Progenitor cell of endocrine pancreas (in vitro differentiated cells): Measurements from ENCODE around the gene TIMM13. TPM values are rescaled to one million over a fixed set of nuclear protein-coding genes. Genes with fewer than 3 reads are reported as not detected.

Source experiments
- DNase-seq: peaks from one replicate; pipeline ENCODE4 v3.0.0; 2021; ENCODE audit warnings: low spot score; ENCODE audit not compliant: unreplicated experiment
- H3K27ac Mint-ChIP-seq: 2 replicates; pipeline ENCODE4 v1.8.0; 2021; ENCODE audit warnings: mild to moderate bottlenecking, moderate library complexity, mixed read lengths
- H3K27me3 Mint-ChIP-seq: 2 replicates; pipeline ENCODE4 v1.8.0; 2021; ENCODE audit warnings: mixed read lengths
- H3K36me3 Mint-ChIP-seq: 2 replicates; pipeline ENCODE4 v1.8.0; 2022; ENCODE audit warnings: mixed read lengths; ENCODE audit not compliant: insufficient read depth
- H3K4me1 Mint-ChIP-seq: 2 replicates; pipeline ENCODE4 v1.8.0; 2021; ENCODE audit warnings: low read depth, mixed read lengths
- H3K4me3 Mint-ChIP-seq: 2 replicates; pipeline ENCODE4 v1.8.0; 2021; ENCODE audit warnings: low read depth, mild to moderate bottlenecking, moderate library complexity, mixed read lengths
- H3K9me3 Mint-ChIP-seq: 2 replicates; pipeline ENCODE4 v1.8.0; 2021; ENCODE audit warnings: low read depth, mixed read lengths
- CTCF ChIP-seq: fragments of 200-600 bp; sonication (generic); IDR thresholded peaks from one replicate; pipeline ENCODE4 v1.5.0; 2021; ENCODE audit warnings: antibody characterized with exemption, mild to moderate bottlenecking; ENCODE audit not compliant: unreplicated experiment
- total RNA-seq: library from RNA; stranded (reverse); gene quantifications from 2 replicates; pipeline ENCODE4 v1.2.1, GENCODE V29; 2021

TIMM13 gene
- total RNA-seq, 1 donor from 2014 or later, result 110 TPM

GRCh38 chr19:2444251-2445002 is 17.0 kb upstream of the TIMM13 start:
- H3K4me3 Mint-ChIP-seq, result no peak overlapping the region
- no peaks in the 10 kb centered on the region for H3K9me3 Mint-ChIP-seq
- no peak for DNase-seq
- no peak overlapping the region for H3K27ac Mint-ChIP-seq
- no peak for TF ChIP-seq CTCF
- H3K4me1 Mint-ChIP-seq, result no peaks in the 10 kb centered on the region
- H3K27me3 Mint-ChIP-seq, result no peaks in the 10 kb centered on the region
- peaks cover 2% of the 10 kb centered on the region for H3K36me3 Mint-ChIP-seq

- no peaks in the 10 kb centered on the region for H3K9me3 Mint-ChIP-seq
- no peak overlapping the region for H3K27ac Mint-ChIP-seq
- no peak for TF ChIP-seq CTCF
- no peaks in the 10 kb centered on the region for H3K4me1 Mint-ChIP-seq
- peaks cover 2% of the 10 kb centered on the region for H3K36me3 Mint-ChIP-seq
- no peak overlapping the region for H3K4me3 Mint-ChIP-seq
- no peak for DNase-seq
- H3K27me3 Mint-ChIP-seq, result no peaks in the 10 kb centered on the region
These were observed 16.4 kb upstream of the TIMM13 start for GRCh38 chr19:2443785-2444182.

GRCh38 chr19:2443116-2443784 is 15.9 kb upstream of the TIMM13 start:
- no peak for TF ChIP-seq CTCF
- Mint-ChIP-seq H3K9me3 (no peaks in the 10 kb centered on the region), H3K27me3 (no peaks in the 10 kb centered on the region), H3K4me3 (no peak overlapping the region), H3K36me3 (peaks cover 2% of the 10 kb centered on the region), H3K27ac (no peak overlapping the region), H3K4me1 (no peaks in the 10 kb centered on the region)
- no peak for DNase-seq

- Mint-ChIP-seq H3K9me3 (no peaks in the 10 kb centered on the region), H3K27ac (no peak overlapping the region), H3K4me1 (no peaks in the 10 kb centered on the region), H3K36me3 (peaks cover 2% of the 10 kb centered on the region), H3K27me3 (no peaks in the 10 kb centered on the region), H3K4me3 (no peak overlapping the region)
- TF ChIP-seq CTCF, result no peak
- no peak for DNase-seq
These were observed 13.8 kb upstream of the TIMM13 start for GRCh38 chr19:2441096-2441752.

- peaks cover 2% of the 10 kb centered on the region for H3K36me3 Mint-ChIP-seq
- DNase-seq, result no peak
- no peak overlapping the region for H3K27ac Mint-ChIP-seq
- H3K4me3 Mint-ChIP-seq, result no peak overlapping the region
- H3K4me1 Mint-ChIP-seq, result no peaks in the 10 kb centered on the region
- no peaks in the 10 kb centered on the region for H3K27me3 Mint-ChIP-seq
- H3K9me3 Mint-ChIP-seq, result no peaks in the 10 kb centered on the region
- no peak for TF ChIP-seq CTCF
These were observed 13.1 kb upstream of the TIMM13 start for GRCh38 chr19:2440515-2440914.
